K562 (cell line): ENCODE measurements around the gene FAM114A1.

Experiments used
- ZBTB49 ChIP-seq: sonication (generic); formaldehyde crosslinking; IDR thresholded peaks from 2 replicates; pipeline ENCODE4 v1.8.0; 2022; ENCODE audit warnings: missing genetic modification reagents, mild to moderate bottlenecking, borderline replicate concordance
- TF ChIP-seq, protein P1 (sequence below), 3 experiments: IDR thresholded peaks in 2 of 3; conservative IDR thresholded peaks in 1 of 3; 2 replicates each; pipeline ENCODE4 v1.5.1; 2011 to 2012; ENCODE audit warnings: low read length in 3 of 3, mild to moderate bottlenecking in 3 of 3, control low read depth in 2 of 3, improper control_type of control experiment in 1 of 3, inconsistent platforms in 1 of 3, low read depth in 1 of 3, mixed read lengths in 1 of 3, moderate library complexity in 1 of 3; ENCODE audit not compliant: insufficient read depth in 2 of 3

- TF ChIP-seq, protein P1, sequence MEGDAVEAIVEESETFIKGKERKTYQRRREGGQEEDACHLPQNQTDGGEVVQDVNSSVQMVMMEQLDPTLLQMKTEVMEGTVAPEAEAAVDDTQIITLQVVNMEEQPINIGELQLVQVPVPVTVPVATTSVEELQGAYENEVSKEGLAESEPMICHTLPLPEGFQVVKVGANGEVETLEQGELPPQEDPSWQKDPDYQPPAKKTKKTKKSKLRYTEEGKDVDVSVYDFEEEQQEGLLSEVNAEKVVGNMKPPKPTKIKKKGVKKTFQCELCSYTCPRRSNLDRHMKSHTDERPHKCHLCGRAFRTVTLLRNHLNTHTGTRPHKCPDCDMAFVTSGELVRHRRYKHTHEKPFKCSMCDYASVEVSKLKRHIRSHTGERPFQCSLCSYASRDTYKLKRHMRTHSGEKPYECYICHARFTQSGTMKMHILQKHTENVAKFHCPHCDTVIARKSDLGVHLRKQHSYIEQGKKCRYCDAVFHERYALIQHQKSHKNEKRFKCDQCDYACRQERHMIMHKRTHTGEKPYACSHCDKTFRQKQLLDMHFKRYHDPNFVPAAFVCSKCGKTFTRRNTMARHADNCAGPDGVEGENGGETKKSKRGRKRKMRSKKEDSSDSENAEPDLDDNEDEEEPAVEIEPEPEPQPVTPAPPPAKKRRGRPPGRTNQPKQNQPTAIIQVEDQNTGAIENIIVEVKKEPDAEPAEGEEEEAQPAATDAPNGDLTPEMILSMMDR (IDR thresholded peaks at IDR 0.05 in 2 of 3, conservative IDR thresholded peaks at IDR 0.05 in 1 of 3; ENCODE audit: insufficient read depth in 2 of 3, low read depth in 1 of 3, low read length in 3 of 3): no peak
- no peak for TF ChIP-seq ZBTB49 (CRISPR knock-in tag)
Measured at GRCh38 chr4:38994135-38994534, 126.5 kb downstream of the FAM114A1 start.
